NCI-H524 treated with DMSO at 0.1 percent for 48 hours (cell line): ENCODE measurements around the gene ZNF334.

Experiments
- DNase-seq: peaks from one replicate; lab custom pipeline; 2025; lab: John Stamatoyannopoulos, UW

The ZNF334 gene

GRCh38 chr20:46512943-46513844 is at the start of gene ZNF334:
Gene ZNF334 (minus strand): TSS chr20:46513559. CDS start chr20:46512102, 1,457 bp downstream.
- peak; percentile 73 for DNase-seq

- peak; percentile 15 for DNase-seq
These were observed 49.2 kb upstream of the ZNF334 start for GRCh38 chr20:46562373-46563169.

DNA sequence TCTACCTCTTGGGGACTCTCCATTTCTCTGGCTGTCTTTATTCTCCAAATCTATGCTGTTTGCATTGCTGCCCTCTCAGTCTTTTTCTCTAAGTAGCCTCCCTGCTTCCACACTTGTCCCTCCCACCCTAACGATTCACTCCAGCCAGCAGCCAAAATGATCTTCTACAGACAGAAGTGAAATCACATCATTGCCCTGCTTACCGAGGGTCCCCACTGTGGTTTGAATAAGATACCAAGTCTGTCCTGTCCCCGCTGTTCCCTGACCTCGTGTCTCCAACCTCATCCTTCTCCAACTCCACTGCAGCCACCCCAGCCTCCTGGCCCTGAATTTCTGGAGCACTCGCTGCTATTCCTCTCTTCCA is 48.6 kb upstream of the ZNF334 start:
- no peak for DNase-seq

DNA sequence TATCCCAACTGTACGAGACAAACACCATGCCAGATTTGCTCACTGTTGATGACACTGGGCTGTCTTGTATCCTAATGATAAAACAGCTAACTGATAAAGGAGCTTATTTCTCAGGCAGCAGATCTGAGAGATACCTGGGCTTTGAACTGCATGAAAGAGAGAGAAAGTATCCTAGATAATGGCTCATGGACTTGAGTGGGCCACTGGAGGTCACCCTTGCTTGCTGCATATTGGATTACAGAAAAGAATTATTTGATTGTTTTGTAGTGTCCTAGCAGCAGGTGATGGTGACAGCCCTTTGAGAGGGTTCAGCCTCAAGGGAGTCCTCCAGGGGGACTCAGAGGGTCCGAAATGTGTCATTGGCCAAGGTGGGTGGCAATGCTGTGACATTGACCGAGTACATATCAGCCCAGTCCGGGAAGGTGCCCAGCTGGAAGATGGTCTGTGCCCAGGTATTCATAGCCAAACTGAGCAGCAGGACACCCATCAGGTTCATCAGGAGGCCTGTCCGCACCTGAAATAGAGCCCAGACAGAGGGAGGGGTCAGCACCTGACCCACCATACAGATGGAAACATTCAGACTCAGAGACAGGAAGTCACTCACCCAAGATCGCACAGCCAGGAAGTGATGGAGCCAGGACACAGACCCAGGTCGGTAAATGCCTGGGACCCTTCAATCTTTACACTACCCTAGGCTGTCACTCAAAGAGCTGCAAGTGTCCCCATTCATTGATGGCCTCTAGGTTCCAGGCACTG is 46.5 kb upstream of the ZNF334 start:
- DNase-seq, result no peak

GRCh38 chr20:46559001-46559400 is 45.6 kb upstream of the ZNF334 start:
- no peak for DNase-seq

GRCh38 chr20:46558511-46558959 is 45.2 kb upstream of the ZNF334 start:
- peak; percentile 23 for DNase-seq

DNA sequence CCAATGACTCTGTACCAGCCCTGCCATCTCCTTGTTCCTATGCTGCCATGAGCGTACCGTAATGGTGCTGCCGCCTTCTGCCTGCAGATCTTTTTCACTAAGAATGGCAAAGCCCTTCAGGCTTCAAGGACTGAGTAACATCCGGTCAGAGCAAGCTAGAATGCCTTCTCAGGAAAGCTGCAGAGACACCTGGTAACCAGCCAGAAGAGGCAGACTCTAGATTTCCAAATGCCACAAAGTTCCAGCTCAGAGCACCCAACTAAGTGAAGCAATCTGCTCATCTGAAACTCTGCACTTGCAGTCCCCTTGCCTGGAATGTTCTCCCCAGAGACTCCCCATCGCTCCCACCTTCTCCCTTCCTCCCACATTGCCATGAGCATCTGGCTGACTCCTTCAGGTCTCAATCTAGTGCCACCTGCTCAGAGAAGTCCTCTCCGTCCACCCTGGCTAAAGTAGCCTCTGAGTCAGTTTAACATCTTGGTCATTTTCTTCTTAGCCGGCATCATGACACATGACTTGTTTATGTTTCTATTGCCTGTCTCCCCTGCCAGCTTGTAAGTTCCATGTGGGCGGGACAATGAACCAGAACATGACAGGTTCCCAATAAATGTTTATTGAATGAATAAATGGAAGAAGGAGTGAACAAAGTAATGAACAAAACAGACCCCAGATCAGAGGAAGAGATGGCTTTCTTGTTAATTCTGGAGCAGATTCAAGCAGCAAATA is 44.0 kb upstream of the ZNF334 start:
- no peak for DNase-seq

GRCh38 chr20:46555370-46555956 is 42.1 kb upstream of the ZNF334 start:
- no peak for DNase-seq

GRCh38 chr20:46554828-46555227 is 41.5 kb upstream of the ZNF334 start:
- DNase-seq, result no peak

GRCh38 chr20:46553926-46554325 is 40.6 kb upstream of the ZNF334 start:
- DNase-seq, result no peak

DNA sequence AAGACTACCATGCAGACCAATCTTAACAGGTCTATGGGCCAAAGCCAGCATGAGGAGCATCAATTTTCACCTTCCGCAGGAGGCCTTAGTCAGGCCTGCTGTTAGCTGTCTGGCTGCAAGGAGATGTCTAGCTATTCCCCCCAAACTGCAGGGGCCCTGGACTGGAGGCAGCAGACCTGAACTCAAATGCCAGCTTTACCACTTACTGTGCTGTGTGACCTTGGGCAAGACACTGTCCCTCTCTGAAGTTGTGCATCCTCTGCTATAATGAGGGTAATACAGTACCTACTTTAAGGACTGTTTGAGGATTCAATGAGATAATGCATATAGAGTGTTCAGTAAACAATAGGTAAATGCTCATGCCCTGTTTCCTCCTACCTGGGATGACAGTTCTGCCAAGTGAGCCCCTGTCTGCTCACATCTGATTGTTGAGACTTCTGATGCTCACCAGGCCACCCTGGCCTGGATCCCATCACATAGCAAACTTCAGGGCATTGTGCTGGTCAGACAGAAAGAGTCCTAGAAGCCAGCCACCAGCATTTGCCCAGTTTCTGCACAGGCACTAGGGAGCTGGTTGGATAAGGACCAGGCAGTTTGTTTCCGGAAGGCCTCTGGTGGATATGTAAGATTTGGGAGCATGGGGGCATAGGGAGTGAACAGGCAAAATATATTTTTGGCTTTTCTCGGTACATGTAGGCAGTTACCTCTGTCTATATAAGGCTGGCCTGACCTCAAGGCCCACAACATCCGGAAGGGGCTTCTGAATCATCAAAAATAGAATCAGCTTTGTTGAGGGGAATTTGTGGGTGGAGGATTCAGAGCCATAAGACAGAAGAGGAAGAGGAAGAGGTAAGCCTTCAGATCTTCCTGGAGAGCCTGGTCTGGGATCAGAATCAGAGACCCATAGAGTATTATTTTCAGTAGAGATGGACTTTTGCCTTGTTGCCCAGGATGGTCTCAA is 39.4 kb upstream of the ZNF334 start:
- DNase-seq, result no peak

DNA sequence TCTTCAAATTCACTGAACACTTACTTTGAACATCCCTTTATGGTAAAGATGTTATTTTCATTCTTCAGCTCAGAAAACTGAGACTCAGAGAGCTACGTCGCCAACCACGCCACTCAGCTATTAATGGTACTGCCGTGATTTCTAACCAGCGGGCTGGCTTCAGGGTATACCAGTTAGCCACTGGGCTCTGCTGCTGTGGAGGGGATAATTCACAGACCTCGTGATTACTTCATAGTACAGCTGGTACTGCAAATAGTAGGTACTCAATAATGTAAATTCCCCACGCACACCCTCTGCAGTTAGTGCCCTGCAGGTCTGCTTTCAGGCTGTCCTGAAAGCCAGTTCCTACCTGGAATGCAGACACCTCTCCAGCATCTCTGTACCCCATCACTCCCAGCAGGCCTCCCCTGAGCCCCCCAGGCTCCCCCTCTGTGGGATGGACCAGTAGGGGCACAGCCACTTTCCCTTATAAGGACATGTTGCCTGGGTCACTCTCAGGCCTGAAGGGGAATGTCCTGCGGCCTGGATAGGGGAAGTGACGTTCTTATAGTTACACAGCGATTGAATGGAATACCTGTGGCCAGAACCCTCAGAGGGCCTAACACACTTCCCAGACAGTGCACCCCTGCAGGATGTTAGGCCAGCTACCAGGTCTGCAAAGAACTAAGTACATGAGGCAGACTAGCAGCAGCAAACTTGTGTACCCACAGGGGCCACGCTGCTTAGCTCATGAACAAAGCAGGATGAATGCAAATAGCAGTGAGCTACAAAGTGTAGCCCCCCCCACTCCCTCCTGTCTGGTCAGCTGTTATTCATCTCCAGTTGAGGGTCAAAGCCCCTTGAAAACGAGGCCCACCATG is 38.4 kb upstream of the ZNF334 start:
- DNase-seq, result no peak

DNA sequence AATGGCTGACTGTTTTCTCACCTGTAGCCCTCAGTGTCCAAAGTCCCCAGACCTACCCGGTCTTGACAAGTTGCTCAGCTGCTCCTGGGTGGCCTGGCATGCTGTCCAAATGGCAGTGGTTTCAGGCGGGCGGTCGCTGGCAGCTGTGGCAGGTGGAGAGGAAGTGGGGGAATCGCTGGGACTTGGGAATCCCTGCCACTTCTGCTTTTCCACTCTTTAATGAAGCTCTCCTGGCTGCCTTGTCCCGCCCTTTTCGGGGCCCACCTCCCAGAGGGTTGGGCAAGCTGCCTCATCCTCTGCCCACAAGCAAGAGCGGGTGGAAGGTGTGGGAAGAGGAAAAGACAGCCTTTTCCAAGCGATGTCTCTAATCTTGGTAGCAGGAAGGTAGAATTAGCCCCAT is 37.1 kb upstream of the ZNF334 start, which contains the start of gene OCSTAMP:
Gene OCSTAMP, minus strand, starts transcription at position 194 of the 400 bp plus-strand sequence. Its CDS starts 94 bp downstream, at position 100.
- no peak for DNase-seq

GRCh38 chr20:46549188-46549972 is 36.0 kb upstream of the ZNF334 start:
- no peak for DNase-seq

DNA sequence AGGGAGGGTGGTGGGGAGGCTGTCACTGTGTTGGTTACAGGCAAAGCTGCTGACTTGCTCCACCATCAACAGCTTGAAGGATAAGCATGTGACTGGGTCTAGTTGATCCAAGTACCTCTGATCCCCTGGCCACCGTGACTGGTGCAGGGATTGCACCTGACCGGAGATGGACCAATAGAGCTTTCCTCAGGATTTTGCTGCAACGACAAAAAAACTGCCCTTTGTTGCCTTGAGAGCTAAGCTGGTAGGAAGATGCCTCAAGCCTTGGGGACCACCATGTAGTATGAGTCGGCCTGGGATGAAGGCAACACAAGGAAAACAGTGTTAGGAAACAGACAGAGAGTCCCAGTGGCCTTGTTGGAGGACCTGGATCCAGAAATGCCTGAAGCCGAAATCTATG is 35.3 kb upstream of the ZNF334 start:
- no peak for DNase-seq

- DNase-seq, result no peak
These were observed 34.6 kb upstream of the ZNF334 start for GRCh38 chr20:46547995-46548394.

- DNase-seq, result no peak
These were observed 33.6 kb upstream of the ZNF334 start for GRCh38 chr20:46546936-46547335.

DNA sequence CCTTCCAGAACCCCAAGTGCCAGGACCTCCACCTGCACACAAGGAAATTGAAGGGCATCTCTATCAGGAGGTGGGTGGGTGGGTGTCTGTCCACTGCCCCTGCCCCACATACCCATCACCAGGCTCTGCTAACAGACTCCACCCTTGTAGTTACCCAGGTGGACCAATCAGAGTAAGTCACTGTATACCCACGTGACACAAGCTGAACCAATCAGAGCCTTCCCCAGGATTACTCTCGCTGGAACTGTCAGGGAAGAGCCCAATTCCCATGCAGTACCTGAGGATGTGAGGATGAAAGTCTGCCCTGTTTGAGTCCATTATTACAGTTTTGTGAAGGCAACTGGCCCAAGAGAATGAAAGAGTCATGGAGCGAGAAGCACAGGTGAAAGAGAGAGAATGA is 32.9 kb upstream of the ZNF334 start:
- no peak for DNase-seq
